ENCODE results near the gene WDFY4.

Gene WDFY4

GRCh38 chr10:48993627-48994026 is 309.0 kb downstream of the WDFY4 start:
- Histone ChIP-seq H2AFZ (ENCODE audit: low read length) (no peak overlapping the region), H3K9me2 (replicated peaks; ENCODE audit: low read depth, low read length) (no peaks in the 10 kb centered on the region), H3K36me3 (ENCODE audit: insufficient read depth, low read length) (no peaks in the 10 kb centered on the region), H3K4me1 (ENCODE audit: insufficient read depth, low read length, poor library complexity, severe bottlenecking) (no peaks in the 10 kb centered on the region), H3K79me2 (ENCODE audit: insufficient read depth, low read length) (no peaks in the 10 kb centered on the region), H4K20me1 (ENCODE audit: insufficient read depth, low read length, poor library complexity, severe bottlenecking) (no peaks in the 10 kb centered on the region), H3K4me2 (ENCODE audit: low read depth, low read length, poor library complexity, severe bottlenecking) (no peak overlapping the region), H3K9ac (ENCODE audit: low read depth, low read length, poor library complexity, severe bottlenecking) (no peak overlapping the region), H3K27me3 (ENCODE audit: insufficient read depth, low read length, poor library complexity, severe bottlenecking) (no peaks in the 10 kb centered on the region), H3K9me3 (ENCODE audit: insufficient read depth, low read depth, low read length) (no peaks in the 10 kb centered on the region), H3F3A (ENCODE audit: low read depth) (no peaks in the 10 kb centered on the region), H3K4me3 (ENCODE audit: low read length, poor library complexity, severe bottlenecking) (no peak overlapping the region)
- TF ChIP-seq EZH2phosphoT487 (IDR thresholded peaks at IDR 0.05; ENCODE audit: borderline replicate concordance) (no peak), CTCF (conservative IDR thresholded peaks at IDR 0.05; ENCODE audit: low read length) (no peak)

- TF ChIP-seq EZH2phosphoT487 (IDR thresholded peaks at IDR 0.05; ENCODE audit: borderline replicate concordance): no peak
- TF ChIP-seq CTCF (conservative IDR thresholded peaks at IDR 0.05; ENCODE audit: low read length): no peak
- Histone ChIP-seq H3K4me1 (ENCODE audit: insufficient read depth, low read length, poor library complexity, severe bottlenecking) (no peaks in the 10 kb centered on the region), H2AFZ (ENCODE audit: low read length) (no peak overlapping the region), H3K36me3 (ENCODE audit: insufficient read depth, low read length) (no peaks in the 10 kb centered on the region), H4K20me1 (ENCODE audit: insufficient read depth, low read length, poor library complexity, severe bottlenecking) (no peaks in the 10 kb centered on the region), H3K27me3 (ENCODE audit: insufficient read depth, low read length, poor library complexity, severe bottlenecking) (no peaks in the 10 kb centered on the region), H3K9me3 (ENCODE audit: insufficient read depth, low read depth, low read length) (no peaks in the 10 kb centered on the region), H3K9ac (ENCODE audit: low read depth, low read length, poor library complexity, severe bottlenecking) (no peak overlapping the region), H3K9me2 (replicated peaks; ENCODE audit: low read depth, low read length) (no peaks in the 10 kb centered on the region), H3K4me3 (ENCODE audit: low read length, poor library complexity, severe bottlenecking) (no peak overlapping the region), H3K79me2 (ENCODE audit: insufficient read depth, low read length) (no peaks in the 10 kb centered on the region), H3F3A (ENCODE audit: low read depth) (no peaks in the 10 kb centered on the region), H3K4me2 (ENCODE audit: low read depth, low read length, poor library complexity, severe bottlenecking) (no peak overlapping the region)
Observed at GRCh38 chr10:48996329-48996728, 311.7 kb downstream of the WDFY4 start.

- H3K9me2 ChIP-seq (replicated peaks; ENCODE audit: low read depth, low read length): no peaks in the 10 kb centered on the region
- no peaks in the 10 kb centered on the region for H3K79me2 ChIP-seq (ENCODE audit: insufficient read depth, low read length)
- no peak overlapping the region for H3K9ac ChIP-seq (ENCODE audit: low read depth, low read length, poor library complexity, severe bottlenecking)
- no peak overlapping the region for H2AFZ ChIP-seq (ENCODE audit: low read length)
- no peaks in the 10 kb centered on the region for H4K20me1 ChIP-seq (ENCODE audit: insufficient read depth, low read length, poor library complexity, severe bottlenecking)
- TF ChIP-seq EZH2phosphoT487 (IDR thresholded peaks at IDR 0.05; ENCODE audit: borderline replicate concordance): no peak
- no peak for TF ChIP-seq CTCF (conservative IDR thresholded peaks at IDR 0.05; ENCODE audit: low read length)
- H3K4me1 ChIP-seq (ENCODE audit: insufficient read depth, low read length, poor library complexity, severe bottlenecking): no peaks in the 10 kb centered on the region
- H3K4me2 ChIP-seq (ENCODE audit: low read depth, low read length, poor library complexity, severe bottlenecking): no peak overlapping the region
- H3K27me3 ChIP-seq (ENCODE audit: insufficient read depth, low read length, poor library complexity, severe bottlenecking): no peaks in the 10 kb centered on the region
- no peaks in the 10 kb centered on the region for H3F3A ChIP-seq (ENCODE audit: low read depth)
- no peaks in the 10 kb centered on the region for H3K36me3 ChIP-seq (ENCODE audit: insufficient read depth, low read length)
- H3K4me3 ChIP-seq (ENCODE audit: low read length, poor library complexity, severe bottlenecking): no peak overlapping the region
- no peaks in the 10 kb centered on the region for H3K9me3 ChIP-seq (ENCODE audit: insufficient read depth, low read depth, low read length)
Observed at GRCh38 chr10:48999346-48999745, 314.7 kb downstream of the WDFY4 start.
